Suprapubic skin (tissue), 3 donors: Measurements from ENCODE around the gene RHOXF2B.
"Not testable (repeated sequence)": the region's sequence is repeated elsewhere in the genome, so short reads cannot be mapped to it uniquely, and the experiment has no call there.

Source experiments
- CTCF ChIP-seq, 2 donors: fragments of 200-600 bp in 1 of 2; fragments of 450-650 bp in 1 of 2; sonication (generic) in 1 of 2; IDR thresholded peaks; one replicate each; pipeline ENCODE4 v1.5.1; 2016 to 2019; ENCODE audit warnings: antibody characterized with exemption in 2 of 2, mild to moderate bottlenecking in 1 of 2, moderate library complexity in 1 of 2
- EP300 ChIP-seq: sonication (generic); formaldehyde crosslinking; IDR thresholded peaks from one replicate; pipeline ENCODE4 v1.6.1; 2017; ENCODE audit warnings: antibody characterized with exemption

- TF ChIP-seq EP300; CTCF (IDR thresholded peaks at IDR 0.05): not testable (repeated sequence)
Observed at GRCh38 chrX:120104707-120105106, 27.2 kb upstream of the RHOXF2B start.
